Measurements from ENCODE around the gene ALG10B.

GRCh38 chr12:38370311-38370710, 53.7 kb downstream of the ALG10B start:
- no peak for TF ChIP-seq CTCF (IDR thresholded peaks at IDR 0.05; ENCODE audit: insufficient read depth, low read length, poor library complexity, severe bottlenecking)
- TF ChIP-seq EZH2phosphoT487 (conservative IDR thresholded peaks at IDR 0.05; ENCODE audit: low read length), result no peak

Measured in SU-DHL-6 (cell line).